ENCODE measurements around the gene MXRA8.
"Not testable (repeated sequence)": the region's sequence is repeated elsewhere in the genome, so short reads cannot be mapped to it uniquely, and the experiment has no call there.

Gene MXRA8

GRCh38 chr1:1390675-1391074 is 32.3 kb upstream of the MXRA8 start:
- no peak for DNase-seq

DNA sequence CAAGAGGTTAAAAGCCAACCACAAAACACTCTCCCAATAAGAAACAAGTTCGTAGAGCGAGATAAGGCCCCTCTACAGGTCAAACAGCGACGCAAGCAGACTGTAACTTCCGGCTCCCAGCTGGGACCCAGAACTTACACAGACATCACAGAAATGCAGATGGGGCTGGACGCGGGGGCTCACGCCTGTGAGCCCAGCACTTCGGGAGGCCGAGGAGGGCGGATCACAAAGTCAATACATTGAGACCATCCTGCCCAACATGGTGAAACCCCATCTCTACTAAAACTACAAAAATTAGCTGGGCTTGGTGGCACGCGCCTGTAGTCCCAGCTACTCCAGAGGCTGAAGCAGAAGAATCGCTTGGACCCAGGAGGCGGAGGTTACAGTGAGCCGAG is 29.7 kb upstream of the MXRA8 start:
- DNase-seq = no peak

DNA sequence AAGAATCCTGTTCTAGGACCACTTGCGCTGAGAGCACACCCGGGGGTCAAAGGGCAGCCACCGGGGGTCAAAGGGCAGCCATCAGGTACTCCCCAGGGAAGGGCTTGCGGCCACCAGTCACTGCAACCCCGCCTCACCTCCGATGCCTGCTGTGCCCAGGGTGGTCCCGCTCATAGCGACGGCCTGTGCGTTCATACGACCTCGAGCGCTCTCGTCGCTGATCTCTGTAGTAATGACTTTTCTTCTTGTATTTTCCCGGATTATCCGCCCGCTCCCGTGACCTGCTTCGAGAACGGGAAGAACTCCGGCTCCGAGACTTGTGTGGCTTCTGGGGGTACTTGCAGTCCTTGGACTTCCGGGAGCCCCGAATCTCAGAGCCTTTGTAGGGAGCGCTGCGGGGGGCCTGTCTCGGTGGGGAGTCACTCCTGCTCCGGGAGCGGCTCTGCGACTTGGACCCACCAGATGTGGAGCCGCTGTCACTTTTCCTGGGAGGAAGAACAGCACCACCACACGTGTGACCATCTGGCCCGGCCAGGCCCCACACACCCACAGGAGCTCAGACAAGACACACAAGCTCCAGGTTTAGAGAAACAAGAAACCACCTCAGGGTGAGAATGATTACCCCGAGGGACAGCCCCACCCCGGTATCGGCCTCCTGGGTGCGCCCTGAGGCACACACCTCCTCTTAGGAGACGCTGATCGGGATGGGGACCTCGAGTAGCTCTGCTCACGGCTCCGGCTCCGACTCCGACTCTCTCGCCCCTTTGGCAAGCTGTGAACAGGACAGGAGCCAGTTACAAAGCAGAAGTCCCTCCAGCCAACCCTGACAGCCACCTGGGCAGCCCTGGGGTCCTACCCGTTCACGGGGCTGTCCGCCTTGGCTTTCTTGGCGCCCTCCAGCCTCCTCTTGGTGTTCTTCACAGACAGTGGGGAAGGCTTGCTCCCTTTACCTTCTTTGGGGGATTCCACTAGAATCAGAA is 29.0 kb upstream of the MXRA8 start:
- DNase-seq = no peak

DNA sequence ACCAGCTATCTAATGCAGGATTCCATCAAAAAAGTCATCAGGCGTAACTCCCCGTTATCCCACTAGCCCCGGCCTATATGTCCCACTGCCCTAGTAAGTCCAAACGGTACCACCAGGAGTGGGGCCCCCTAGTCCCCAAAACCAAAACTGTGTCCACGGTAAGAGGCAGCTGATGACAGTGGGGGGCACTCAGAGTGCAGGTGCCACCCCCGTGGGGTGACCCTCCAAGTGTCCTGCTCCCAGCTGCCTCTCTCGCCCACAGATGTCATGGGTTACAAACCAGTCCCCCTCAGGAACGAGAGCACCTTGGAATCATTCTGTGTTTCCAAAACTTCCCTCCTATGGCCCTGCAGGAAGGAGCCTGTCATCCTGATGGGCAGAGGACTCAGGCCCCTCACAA is 27.6 kb upstream of the MXRA8 start:
- DNase-seq = no peak

DNA sequence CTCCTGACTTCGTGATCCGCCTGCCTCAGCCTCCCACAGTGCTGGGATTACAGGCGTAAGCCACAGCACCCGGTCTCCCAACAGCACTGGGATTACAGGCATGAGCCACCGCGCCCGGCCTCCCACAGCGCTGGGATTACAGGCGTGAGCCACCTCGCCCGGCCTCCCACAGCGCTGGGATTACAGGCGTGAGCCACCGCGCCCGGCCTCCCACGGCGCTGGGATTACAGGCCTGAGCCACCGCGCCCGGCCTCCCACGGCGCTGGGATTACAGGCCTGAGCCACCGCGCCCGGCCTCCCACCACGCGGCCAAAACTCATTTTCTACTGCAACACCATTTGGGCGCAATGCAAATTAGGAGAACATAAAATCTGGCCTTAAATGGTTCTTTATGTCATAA is 27.0 kb upstream of the MXRA8 start:
- DNase-seq = not testable (repeated sequence)

DNA sequence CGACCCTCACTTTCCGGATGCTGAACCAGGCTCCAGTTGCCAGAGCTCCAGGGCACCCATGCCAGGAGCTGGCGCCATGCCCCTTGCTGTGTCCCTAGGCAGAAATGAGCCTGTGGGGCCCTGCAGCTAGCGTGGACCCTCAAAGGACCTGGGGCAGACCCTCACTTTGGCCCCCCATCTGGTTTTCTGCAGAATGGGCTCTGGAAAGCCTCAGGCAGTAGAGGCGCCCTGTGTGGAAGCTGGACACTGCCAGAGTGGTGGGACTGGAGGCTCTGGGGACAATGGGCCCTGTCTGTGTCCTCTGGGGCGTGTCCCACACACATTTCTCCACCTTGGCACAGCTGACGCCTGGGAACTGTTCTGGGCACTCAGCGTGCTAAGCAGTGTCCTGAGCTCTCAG is 22.9 kb upstream of the MXRA8 start:
- no peak for DNase-seq

DNA sequence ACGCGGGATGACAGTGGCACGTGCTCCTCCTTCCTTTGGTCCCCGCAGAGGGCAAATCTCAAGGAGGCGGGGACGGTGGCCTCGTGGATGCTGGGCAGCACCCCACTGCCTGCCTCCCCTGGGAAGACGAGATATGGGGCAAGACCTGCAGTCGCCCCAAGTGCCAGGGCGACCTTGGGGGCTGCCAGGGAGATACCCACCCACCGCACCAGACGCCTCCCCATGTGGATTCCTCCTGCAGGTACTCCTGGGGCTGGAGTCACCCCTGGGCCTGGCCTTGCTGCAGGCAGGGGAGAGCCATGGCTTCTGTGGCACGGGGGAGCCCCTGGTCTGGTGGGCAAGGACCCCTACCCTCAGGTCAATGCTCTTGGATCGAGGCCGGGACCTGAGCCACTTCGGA is 22.5 kb upstream of the MXRA8 start:
- DNase-seq = no peak

DNA sequence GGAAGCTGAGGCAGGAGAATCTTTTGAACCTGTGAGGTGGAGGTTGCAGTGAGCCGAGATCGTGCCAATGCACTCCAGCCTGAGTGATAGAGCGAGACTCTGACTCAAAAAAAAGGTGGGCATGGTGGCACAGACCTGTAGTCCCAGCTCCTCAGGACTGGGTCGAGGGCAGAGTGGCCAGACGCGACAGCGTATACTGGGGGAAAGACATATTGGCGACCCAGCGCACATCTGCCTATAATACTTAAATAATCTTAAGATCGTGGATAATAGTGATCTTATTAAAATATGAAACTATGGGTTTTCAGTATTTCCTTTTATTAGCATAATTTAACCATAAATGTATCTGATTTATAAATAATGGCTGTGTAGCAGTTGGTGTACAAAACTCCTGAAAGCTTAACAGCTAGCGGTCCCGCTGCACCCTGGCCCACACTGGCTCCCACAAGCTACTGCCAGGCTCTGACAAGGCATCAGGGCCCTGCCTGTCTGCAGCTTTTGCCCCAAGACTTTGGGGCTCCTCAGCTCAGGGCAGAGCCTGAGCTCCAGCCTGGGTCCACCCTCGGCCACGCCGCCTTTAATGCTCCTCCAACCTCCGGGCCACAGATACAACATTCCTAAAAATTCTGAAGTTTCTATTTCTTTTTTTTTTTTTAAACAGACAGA is 19.3 kb upstream of the MXRA8 start:
- no peak for DNase-seq

DNA sequence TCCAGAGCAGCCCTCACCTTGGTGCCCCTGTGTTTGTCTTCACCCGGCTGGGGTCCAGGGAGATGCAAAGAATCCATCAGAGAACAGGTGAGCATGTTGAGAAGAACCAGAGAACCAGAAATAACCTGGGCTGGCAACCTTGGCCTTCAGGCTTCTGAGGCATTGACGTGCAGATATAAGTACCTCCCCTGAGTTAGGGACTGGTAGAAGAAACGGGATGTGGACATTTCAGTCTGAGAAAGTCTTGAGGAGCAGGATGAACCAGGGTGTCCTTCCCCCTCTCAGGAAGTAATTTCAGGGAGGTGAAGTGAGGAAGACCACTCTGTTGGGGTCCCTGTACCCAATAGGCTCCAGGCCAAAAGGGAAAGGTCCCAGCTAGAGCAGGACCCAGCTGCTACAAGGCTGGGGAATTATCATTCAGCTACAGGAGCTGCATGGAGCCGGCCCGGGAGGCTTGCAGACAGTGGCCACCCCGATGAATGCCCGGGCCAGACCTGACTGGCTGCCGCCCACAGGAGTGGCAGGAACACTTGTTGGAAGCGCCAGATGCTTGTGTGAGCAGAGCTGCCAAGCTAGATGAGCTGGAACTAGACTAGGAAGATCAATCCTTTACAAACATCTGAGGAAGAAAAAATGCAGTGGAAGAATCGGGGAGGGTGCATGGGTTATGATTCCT is 18.3 kb upstream of the MXRA8 start:
- DNase-seq = no peak

GRCh38 chr1:1374929-1375662 is 16.7 kb upstream of the MXRA8 start, which contains the start of gene AURKAIP1:
TSS of gene AURKAIP1 (minus strand) at chr1:1375207. CDS start at chr1:1374756, 451 bp downstream.
- peak; percentile 99 for DNase-seq

- no peak for DNase-seq
These were observed 16.2 kb upstream of the MXRA8 start for GRCh38 chr1:1374589-1374928.

DNA sequence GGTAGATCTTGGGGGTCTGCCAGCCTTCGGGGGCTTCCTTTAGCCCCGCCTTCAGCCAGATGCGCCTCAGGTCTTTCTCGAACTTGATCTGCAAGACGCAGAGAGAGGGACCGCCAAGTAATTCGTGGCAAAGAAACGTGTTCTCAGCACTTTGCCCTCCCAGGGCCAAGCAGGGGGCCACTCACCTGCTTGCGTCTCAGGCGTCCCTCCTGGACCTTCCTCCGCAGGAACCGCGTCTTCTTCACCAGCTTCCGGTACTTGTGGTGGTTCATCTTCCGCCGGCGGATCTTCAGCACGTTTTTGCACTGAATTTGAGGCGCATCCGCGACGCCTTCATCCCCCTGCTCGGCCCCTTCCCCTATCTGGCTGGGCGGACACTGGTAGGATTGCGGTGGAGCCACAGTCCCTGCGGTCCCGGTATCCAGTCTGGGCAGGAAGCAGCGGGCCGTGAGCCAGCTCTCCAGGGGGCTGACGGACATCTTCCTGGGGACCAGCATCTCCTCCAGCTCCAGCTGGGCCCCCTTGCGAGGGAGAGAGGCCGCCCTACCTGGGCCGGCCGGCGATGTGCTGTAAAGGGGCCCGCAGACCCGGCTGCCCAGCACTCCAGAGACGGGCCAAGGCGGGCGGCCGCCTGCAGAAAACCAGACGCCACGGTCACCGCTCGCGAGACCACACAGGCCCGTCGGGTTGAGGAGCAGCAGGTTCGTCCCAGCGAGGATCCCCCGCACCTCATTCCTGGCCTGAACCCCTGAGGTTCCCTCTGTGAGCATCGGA is 15.6 kb upstream of the MXRA8 start:
- no peak for DNase-seq

DNA sequence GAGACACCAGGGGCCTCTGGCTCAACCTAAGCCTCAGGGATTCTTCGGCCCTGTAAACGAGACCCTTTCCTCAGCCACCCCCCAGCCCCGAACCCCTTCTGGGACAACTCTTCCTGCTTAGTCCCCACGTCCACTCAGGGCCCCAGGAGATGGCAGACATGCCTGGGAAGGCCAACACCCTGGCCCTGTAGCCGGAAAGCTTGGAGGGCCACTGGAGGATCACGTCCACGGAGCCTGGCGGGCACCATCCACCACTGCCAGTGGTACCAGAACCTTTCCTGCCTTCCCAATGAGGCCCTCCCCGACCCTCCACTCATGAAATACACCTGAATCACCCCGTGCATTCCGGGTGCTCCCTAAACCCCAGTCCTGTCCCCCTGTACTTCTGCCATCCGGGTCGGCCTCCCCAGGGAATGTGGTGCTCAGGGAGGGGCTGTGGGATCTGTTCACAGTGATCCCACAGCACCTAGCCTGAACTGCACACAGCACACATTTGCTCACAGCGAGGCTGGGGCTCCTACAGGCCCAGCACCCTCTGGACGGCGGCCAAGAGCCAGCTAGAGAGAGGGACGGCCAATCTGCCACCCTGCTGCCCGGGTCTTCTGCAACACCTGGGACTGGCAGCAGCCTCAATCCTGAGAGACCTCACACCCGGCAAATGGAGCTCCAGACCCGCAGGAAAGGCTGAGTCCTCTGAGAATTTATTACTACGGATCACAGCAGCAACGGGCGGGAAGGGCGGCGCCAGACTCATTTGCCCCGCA is 14.9 kb upstream of the MXRA8 start:
- no peak for DNase-seq

- peak; percentile 22 for DNase-seq
These were observed 13.7 kb upstream of the MXRA8 start for GRCh38 chr1:1371746-1372711.

- no peak for DNase-seq
These were observed 13.0 kb upstream of the MXRA8 start for GRCh38 chr1:1371364-1371745.

DNA sequence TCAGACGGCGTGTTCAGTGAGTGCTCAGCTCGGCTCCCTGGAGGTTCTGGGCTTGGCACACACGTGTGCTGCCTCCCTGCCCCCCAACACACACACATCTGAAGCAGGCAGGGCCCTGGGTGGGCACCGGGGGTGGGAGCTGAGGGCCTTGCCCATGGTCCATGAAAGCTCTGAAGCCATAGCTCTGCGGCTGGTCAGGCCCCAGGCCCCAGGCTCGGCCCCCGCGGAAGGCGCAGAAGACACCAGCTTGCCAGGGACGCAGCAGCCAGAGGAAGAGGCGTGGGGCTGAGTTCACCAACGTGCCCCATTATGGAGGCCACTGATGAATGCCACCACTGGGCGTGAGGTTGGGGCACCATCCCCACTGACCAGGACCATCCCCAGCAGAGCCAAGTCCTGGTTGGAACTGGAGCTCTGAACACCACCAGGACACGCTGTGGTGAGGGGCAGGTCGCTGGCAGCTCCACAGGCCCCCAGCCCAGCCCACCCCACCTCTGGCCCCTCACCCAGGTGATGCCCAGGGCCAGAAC is 12.5 kb upstream of the MXRA8 start:
- DNase-seq = no peak

DNA sequence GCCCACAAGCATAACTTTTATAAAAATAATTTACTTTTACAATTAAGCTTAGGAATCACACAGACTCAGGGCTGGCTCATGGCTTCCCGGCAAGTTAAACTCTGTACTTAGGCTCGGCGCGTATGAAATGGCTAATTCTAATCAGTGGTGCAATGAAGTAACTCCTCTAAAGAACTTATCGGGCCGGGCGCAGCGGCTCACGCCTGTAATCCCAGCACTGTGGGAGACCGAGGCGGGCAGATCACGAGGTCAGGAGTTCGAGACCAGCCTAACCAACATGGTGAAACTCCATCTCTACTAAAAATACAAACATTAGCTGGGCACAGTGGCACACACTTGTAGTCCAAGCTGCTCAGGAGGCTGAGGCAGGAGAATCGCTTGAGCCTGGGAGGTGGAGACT is 11.7 kb upstream of the MXRA8 start:
- DNase-seq = not testable (repeated sequence)

DNA sequence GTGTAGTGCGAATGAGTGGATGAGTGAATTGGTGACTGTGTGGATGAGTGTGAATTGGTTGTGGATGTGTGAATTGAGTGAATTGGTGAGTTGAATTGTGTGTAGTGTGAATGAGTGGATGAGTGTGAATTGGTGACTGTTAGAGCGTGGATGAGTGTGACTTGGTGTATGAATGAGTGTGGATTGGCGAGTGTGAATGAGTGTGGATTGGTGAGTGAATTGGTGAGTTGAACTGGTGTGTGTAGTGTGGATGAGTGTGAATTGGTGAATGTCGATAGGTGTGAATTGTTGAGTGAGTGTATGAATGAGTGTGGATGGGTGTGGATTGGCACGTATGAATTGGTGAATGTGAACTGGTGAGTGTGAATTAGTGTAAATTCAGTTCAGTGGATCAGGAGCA is 9.0 kb upstream of the MXRA8 start:
- no peak for DNase-seq

DNA sequence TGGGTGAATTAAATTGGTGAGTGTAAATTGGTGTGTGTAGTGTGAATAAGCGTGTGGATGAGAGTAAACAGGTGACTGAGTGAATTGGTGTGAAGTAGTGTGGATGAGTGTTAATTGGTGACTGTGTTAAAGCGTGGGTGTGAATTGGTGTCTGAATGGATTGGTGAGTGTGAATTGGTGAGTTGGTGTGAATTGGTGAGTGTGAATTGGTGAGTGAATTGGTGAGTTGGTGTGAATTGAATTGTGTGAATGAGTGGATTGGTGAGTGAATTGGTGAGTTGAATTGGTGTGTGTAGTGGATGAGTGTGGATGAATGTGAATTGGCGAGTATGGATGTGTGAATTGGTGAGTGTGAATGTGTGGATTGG is 8.3 kb upstream of the MXRA8 start:
- no peak for DNase-seq

Measured in KG1 (cell line).